IMR-90 (cell line): Measurements from ENCODE around the gene PNMA8B. TPM values are rescaled to one million over a fixed set of nuclear protein-coding genes. Genes with fewer than 3 reads are reported as not detected.

Experiments used
- ATAC-seq: fragments of 200-7000 bp; cut with Tn5 transposase; 2 replicates; pipeline ENCODE4 v1.9.1; 2020; ENCODE audit warnings: low read depth, mild to moderate bottlenecking, moderate library complexity
- BruUV-seq: library from RNA; stranded (reverse); fragments of 400-500 nt; replicated peaks from 2 replicates; lab custom pipeline; 2021; lab: Mats Ljungman, UMichigan
- CTCF ChIA-PET: fragments of 300-600 bp; formaldehyde crosslinking; extraction: SDS; loops from one replicate; lab custom pipeline; 2021; ENCODE audit warnings: antibody characterized with exemption; lab: Yijun Ruan, JAX
- POLR2A ChIA-PET: fragments of 300-600 bp; sonication (Branson Sonifier 250); formaldehyde crosslinking; loops from one replicate; lab custom pipeline; 2022; ENCODE audit warnings: antibody characterized with exemption; ENCODE audit not compliant: unreplicated experiment; lab: Charles Lee
- DNase-seq: peaks from one replicate; pipeline ENCODE4 v3.0.0; 2013
- H2AFZ ChIP-seq: replicated peaks from 2 replicates; pipeline ENCODE3; 2013; ENCODE audit warnings: low read length, mild to moderate bottlenecking; ENCODE audit not compliant: poor library complexity
- H2AK5ac ChIP-seq: 2 replicates; pipeline ENCODE4 v1.6.1; 2013; ENCODE audit warnings: low read depth, low read length, inconsistent platforms
- H2AK9ac ChIP-seq: replicated peaks from 2 replicates; pipeline ENCODE3; 2013; ENCODE audit warnings: mild to moderate bottlenecking, low read depth, low read length, moderate library complexity; ENCODE audit not compliant: poor library complexity
- H2BK120ac ChIP-seq: 2 replicates; pipeline ENCODE4 v1.6.1; 2013; ENCODE audit warnings: low read depth, low read length, inconsistent platforms
- H2BK15ac ChIP-seq: 3 replicates; pipeline ENCODE4 v1.6.1; 2013; ENCODE audit warnings: low read depth, low read length, inconsistent platforms
- H2BK20ac ChIP-seq: 2 replicates; pipeline ENCODE4 v1.6.1; 2013; ENCODE audit warnings: low read depth, mild to moderate bottlenecking, inconsistent platforms, low read length, moderate library complexity
- H2BK5ac ChIP-seq: 2 replicates; pipeline ENCODE4 v1.6.1; 2013; ENCODE audit warnings: mild to moderate bottlenecking, low read depth, low read length, inconsistent platforms; ENCODE audit not compliant: poor library complexity, severe bottlenecking
- H3K14ac ChIP-seq: replicated peaks from 2 replicates; pipeline ENCODE4 v1.6.1; 2013; ENCODE audit warnings: low read depth, low read length, inconsistent platforms
- H3K18ac ChIP-seq: 2 replicates; pipeline ENCODE4 v1.6.1; 2013; ENCODE audit warnings: low read depth, low read length, control low read depth
- H3K23ac ChIP-seq: 2 replicates; pipeline ENCODE4 v1.6.1; 2013; ENCODE audit warnings: low read depth, low read length, inconsistent platforms
- H3K27ac ChIP-seq: 2 replicates; pipeline ENCODE4 v1.5.1; 2013; ENCODE audit warnings: mild to moderate bottlenecking, control low read depth, low read length; ENCODE audit not compliant: insufficient read depth
- H3K27me3 ChIP-seq: 2 replicates; pipeline ENCODE4 v1.6.1; 2013; ENCODE audit warnings: low read length; ENCODE audit not compliant: control insufficient read depth, insufficient read depth
- H3K36me3 ChIP-seq: 2 replicates; pipeline ENCODE4 v1.6.1; 2013; ENCODE audit warnings: low read length, mixed read lengths; ENCODE audit not compliant: control insufficient read depth, insufficient read depth
- H3K4ac ChIP-seq: 2 replicates; pipeline ENCODE4 v1.6.1; 2013; ENCODE audit warnings: low read depth, low read length, inconsistent platforms
- H3K4me1 ChIP-seq: 2 replicates; pipeline ENCODE4 v1.6.1; 2013; ENCODE audit warnings: low read length, mixed read lengths; ENCODE audit not compliant: control insufficient read depth, insufficient read depth
- H3K4me2 ChIP-seq: 2 replicates; pipeline ENCODE4 v1.6.1; 2013; ENCODE audit warnings: low read depth, mild to moderate bottlenecking, control low read depth, low read length, moderate library complexity
- H3K4me3 ChIP-seq: 2 replicates; pipeline ENCODE4 v1.5.1; 2013; ENCODE audit warnings: low read depth, mild to moderate bottlenecking, control low read depth, low read length, moderate library complexity; ENCODE audit not compliant: insufficient read depth
- H3K56ac ChIP-seq: 2 replicates; pipeline ENCODE4 v1.6.1; 2013; ENCODE audit warnings: low read length, inconsistent platforms; ENCODE audit not compliant: insufficient read depth; ENCODE audit errors: extremely low read depth
- H3K79me1 ChIP-seq, 2 experiments: 2 replicates each; pipeline ENCODE4 v1.6.1; 2013; ENCODE audit warnings: low read length in 2 of 2, inconsistent platforms in 1 of 2, low read depth in 1 of 2
- H3K9ac ChIP-seq: 2 replicates; pipeline ENCODE4 v1.6.1; 2013; ENCODE audit warnings: low read depth, low read length, control low read depth
- H3K9me1 ChIP-seq: 2 replicates; pipeline ENCODE4 v1.6.1; 2013; ENCODE audit warnings: low read length, inconsistent platforms; ENCODE audit not compliant: insufficient read depth
- H3K9me3 ChIP-seq: 2 replicates; pipeline ENCODE4 v1.6.1; 2013; ENCODE audit warnings: low read length; ENCODE audit not compliant: control insufficient read depth, insufficient read depth
- H4K20me1 ChIP-seq: 2 replicates; pipeline ENCODE4 v1.6.1; 2013; ENCODE audit warnings: low read length, inconsistent platforms; ENCODE audit not compliant: insufficient read depth
- H4K5ac ChIP-seq: 2 replicates; pipeline ENCODE4 v1.6.1; 2013; ENCODE audit warnings: mild to moderate bottlenecking, low read depth, low read length, control low read depth
- H4K8ac ChIP-seq, 2 experiments: 2 replicates each; pipeline ENCODE4 v1.6.1; 2013; ENCODE audit warnings: low read depth in 2 of 2, low read length in 2 of 2, control low read depth in 1 of 2, inconsistent platforms in 1 of 2
- H4K91ac ChIP-seq: 2 replicates; pipeline ENCODE4 v1.6.1; 2013; ENCODE audit warnings: low read depth, low read length, inconsistent platforms; ENCODE audit not compliant: insufficient read depth
- BHLHE40 ChIP-seq: fragments of 150-350 bp; IDR thresholded peaks from 2 replicates; pipeline ENCODE4 v1.6.1; 2016; ENCODE audit warnings: mild to moderate bottlenecking, low read depth, low read length
- CEBPB ChIP-seq: IDR thresholded peaks from 2 replicates; pipeline ENCODE4 v1.6.1; 2012; ENCODE audit warnings: low read depth, low read length, improper control_type of control experiment
- ELK1 ChIP-seq: fragments of 150-350 bp; IDR thresholded peaks from 2 replicates; pipeline ENCODE4 v1.6.1; 2016; ENCODE audit warnings: low read depth, mild to moderate bottlenecking, low read length, moderate library complexity, borderline replicate concordance
- FOS ChIP-seq: fragments of 150-350 bp; IDR thresholded peaks from 2 replicates; pipeline ENCODE4 v1.6.1; 2016; ENCODE audit warnings: low read depth, low read length
- MAFK ChIP-seq: IDR thresholded peaks from 2 replicates; pipeline ENCODE4 v1.6.1; 2012; ENCODE audit warnings: low read depth, low read length, improper control_type of control experiment
- MAZ ChIP-seq: IDR thresholded peaks from 2 replicates; pipeline ENCODE4 v1.6.1; 2012; ENCODE audit warnings: low read depth, mild to moderate bottlenecking, low read length, improper control_type of control experiment, moderate library complexity, borderline replicate concordance
- MXI1 ChIP-seq: IDR thresholded peaks from 2 replicates; pipeline ENCODE4 v1.6.1; 2012; ENCODE audit warnings: low read depth, mild to moderate bottlenecking, low read length, moderate library complexity, borderline replicate concordance
- NFE2L2 ChIP-seq: fragments of 150-350 bp; IDR thresholded peaks from 2 replicates; pipeline ENCODE4 v1.6.1; 2016; ENCODE audit warnings: low read depth, mild to moderate bottlenecking, low read length
- POLR2A ChIP-seq: IDR thresholded peaks from 2 replicates; pipeline ENCODE4 v1.6.1; 2012; ENCODE audit warnings: mild to moderate bottlenecking, low read depth, low read length
- RAD21 ChIP-seq: IDR thresholded peaks from 2 replicates; pipeline ENCODE4 v1.6.1; 2012; ENCODE audit warnings: low read length, improper control_type of control experiment
- RCOR1 ChIP-seq: IDR thresholded peaks from 2 replicates; pipeline ENCODE4 v1.6.1; 2012; ENCODE audit warnings: mild to moderate bottlenecking, low read length, improper control_type of control experiment; ENCODE audit not compliant: insufficient replicate concordance
- RFX5 ChIP-seq: IDR thresholded peaks from 2 replicates; pipeline ENCODE4 v1.8.0; 2012; ENCODE audit warnings: low read depth, mild to moderate bottlenecking, low read length, moderate library complexity
- SMC3 ChIP-seq: fragments of 150-350 bp; IDR thresholded peaks from 2 replicates; pipeline ENCODE4 v1.6.1; 2016; ENCODE audit warnings: low read depth, mild to moderate bottlenecking, antibody characterized with exemption, low read length, moderate library complexity
- USF2 ChIP-seq: fragments of 150-350 bp; IDR thresholded peaks from 2 replicates; pipeline ENCODE4 v1.6.1; 2017; ENCODE audit warnings: mild to moderate bottlenecking, antibody characterized with exemption, low read length, low read depth
- WGBS, 2 experiments: methylation state at CpG; one replicate each; pipeline versions ENCODE4 v1.1.5 to v1.1.7; 2013; ENCODE audit warnings: missing lambda C conversion rate in 2 of 2; ENCODE audit not compliant: insufficient read length in 1 of 2; ENCODE audit errors: extremely low coverage in 2 of 2; 5-methylcytosine and 5-hydroxymethylcytosine counted together
- dilution Hi-C: fragments of 300-500 bp; cut with HindIII; formaldehyde crosslinking; loops from one replicate; pipeline ENCODE4 v1.14.3; 2018; ENCODE audit warnings: low sequenced_read_pairs; ENCODE audit not compliant: unreplicated experiment
- in situ Hi-C: fragments of 300-500 bp; cut with MboI; formaldehyde crosslinking; loops from 3 replicates; pipeline ENCODE4 v1.14.3; 2019; ENCODE audit warnings: low sequenced_read_pairs, inconsistent platforms, mixed read lengths
- intact Hi-C: fragments of 100-400 bp; cut with micrococcal nuclease; formaldehyde crosslinking; loops from 2 replicates; pipeline ENCODE4 v1.10.0; 2022
- polyA plus RNA-seq, 3 experiments: library from polyadenylated mRNA; depleted of rRNA; stranded (reverse); fragments of >200 nt; gene quantifications; 2 replicates each; pipeline ENCODE4 v1.2.3, GENCODE V29; 2012; ENCODE audit warnings: low replicate concordance in 1 of 3
- total RNA-seq: library from RNA; depleted of rRNA; stranded (reverse); fragments of >200 nt; gene quantifications from 2 replicates; pipeline ENCODE4 v1.2.3, GENCODE V29; 2012

Gene PNMA8B
- total and polyA plus RNA-seq, 2 of the 4 experiments (the other 2 are of a cell fraction) = 0.12 to 0.18 TPM

- Histone ChIP-seq H3K79me1 (no peaks in the 10 kb centered on the region), H2BK20ac (0 out of 2 replicates have a peak overlapping the region, but pooled peaks have one; percentile 12), H2BK5ac (no peak overlapping the region), H3K36me3 (no peaks in the 10 kb centered on the region), H3K4ac (no peak overlapping the region; the same call in 1 of the 2 replicates), H2AK9ac (peak overlapping the region; percentile 81), H3K9me3 (no peaks in the 10 kb centered on the region), H3K27ac (no peak overlapping the region), H3K23ac (no peak overlapping the region), H2AFZ (peak overlapping the region; percentile 84), H3K56ac (no peak overlapping the region), H3K4me2 (no peak overlapping the region), H2BK120ac (no peak overlapping the region), H3K4me1 (no peaks in the 10 kb centered on the region), H4K91ac (no peak overlapping the region), H3K14ac (no peak overlapping the region), H3K9ac (no peak overlapping the region), H2BK15ac (no peak overlapping the region), H3K4me3 (no peak overlapping the region), H3K27me3 (peaks cover 42% of the 10 kb centered on the region), H4K5ac (no peak overlapping the region), H4K20me1 (no peaks in the 10 kb centered on the region; the same call in 1 of the 2 replicates), H2AK5ac (no peak overlapping the region), H3K18ac (no peak overlapping the region), H3K9me1 (no peaks in the 10 kb centered on the region), H4K8ac (no peak overlapping the region)
- dilution Hi-C loops = no loop called here
- DNase-seq = peak; percentile 62
- peak; percentile 73 for ATAC-seq
- intact Hi-C loops = loop anchor here (2.0 kb wide), 1 partner anchor 23 kb away; no protein-coding TSS in a partner anchor
- 26% methylated on average over 9 of the region's 52 CpGs; no CpG with 5 or more reads in 1 of the 2 experiments for WGBS, 2 experiments
- in situ Hi-C loops = loop anchor here (5.0 to 10.0 kb wide), 2 partner anchors 87 to 205 kb away; no protein-coding TSS in a partner anchor
- BruUV-seq = no TSS peak
- POLR2A ChIA-PET = no interaction called here
- CTCF ChIA-PET = interaction anchor here (0.5 to 1.3 kb wide), 2 partner anchors 75 to 94 kb away, joined by 4 to 5 read pairs; no protein-coding TSS in a partner anchor
- TF ChIP-seq FOS = 0 out of 2 replicates have a peak, but pooled peaks have one; percentile 46
- TF ChIP-seq MAFK = no peak
- TF ChIP-seq ELK1 = no peak
- no peak for TF ChIP-seq CEBPB
- TF ChIP-seq RFX5 = no peak
- TF ChIP-seq RAD21 = no peak
- TF ChIP-seq POLR2A = no peak
- peak; percentile 59 for TF ChIP-seq BHLHE40
- peak; percentile 34; the same call in 1 of the 2 replicates for TF ChIP-seq USF2
- TF ChIP-seq MXI1 = no peak
- no peak for TF ChIP-seq SMC3
- 0 out of 2 replicates have a peak, but pooled peaks have one; percentile 15 for TF ChIP-seq MAZ
- no peak for TF ChIP-seq NFE2L2
- no peak for TF ChIP-seq RCOR1
Observed at GRCh38 chr19:46489445-46490272, 6.0 kb downstream of the PNMA8B start.
